ENCODE results near the gene PKIG. TPM values are rescaled to one million over a fixed set of nuclear protein-coding genes. Genes with fewer than 3 reads are reported as not detected.

PKIG gene
- total RNA-seq, 2 experiments from 2014 or later, result 2.1 to 2.2 TPM

GRCh38 chr20:44621939-44622338, 39.6 kb downstream of the PKIG start:
- ATAC-seq (no peak), DNase-seq (no peak)
- peaks cover 72% of the 10 kb centered on the region for H3K36me3 Mint-ChIP-seq (ENCODE audit: low read depth)
- no peaks in the 10 kb centered on the region for H3K27me3 Mint-ChIP-seq (ENCODE audit: low read depth)
- CTCF ChIA-PET, result no interaction called here
- H3K27ac Mint-ChIP-seq, result peak overlapping the region; percentile 32
- H3K4me3 Mint-ChIP-seq, result no peak overlapping the region
- POLR2A ChIA-PET, result no interaction called here
- H3K4me1 Mint-ChIP-seq (ENCODE audit: low read depth), result peaks cover 24% of the 10 kb centered on the region
- no peaks in the 10 kb centered on the region for H3K9me3 Mint-ChIP-seq (ENCODE audit: insufficient read depth)

- H3K27me3 Mint-ChIP-seq (ENCODE audit: low read depth), result no peaks in the 10 kb centered on the region
- H3K4me1 Mint-ChIP-seq (ENCODE audit: low read depth), result peaks cover 27% of the 10 kb centered on the region
- H3K4me3 Mint-ChIP-seq, result no peak overlapping the region
- POLR2A ChIA-PET, result no interaction called here
- CTCF ChIA-PET, result no interaction called here
- H3K36me3 Mint-ChIP-seq (ENCODE audit: low read depth), result peaks cover 77% of the 10 kb centered on the region
- H3K9me3 Mint-ChIP-seq (ENCODE audit: insufficient read depth), result no peaks in the 10 kb centered on the region
- no peak for DNase-seq
- ATAC-seq, result no peak
- no peak overlapping the region for H3K27ac Mint-ChIP-seq
These were observed 40.3 kb downstream of the PKIG start for GRCh38 chr20:44622501-44623270.

DNA sequence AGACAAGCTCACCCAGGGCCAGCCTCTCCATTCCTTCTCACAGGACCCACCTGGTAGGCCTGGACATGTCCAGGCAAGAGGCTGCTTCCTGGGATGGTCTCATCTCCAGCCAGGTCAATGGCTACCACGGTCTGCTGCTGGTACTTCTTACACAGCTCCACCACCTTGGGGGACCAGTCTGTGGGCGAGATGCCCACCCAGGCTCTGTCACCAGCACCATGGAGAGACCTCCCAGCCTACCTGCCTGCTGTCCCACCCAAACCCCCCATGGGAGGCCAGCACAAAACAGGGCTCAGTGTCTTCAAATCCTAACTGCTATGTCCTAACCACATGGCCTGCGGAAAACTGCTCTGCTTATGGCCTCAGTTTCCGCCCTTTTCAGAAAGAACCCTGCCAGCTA, 41.8 kb downstream of the PKIG start:
- Mint-ChIP-seq H3K36me3 (ENCODE audit: low read depth) (peaks cover 80% of the 10 kb centered on the region), H3K4me1 (ENCODE audit: low read depth) (peaks cover 13% of the 10 kb centered on the region)

GRCh38 chr20:44624743-44625271, 42.4 kb downstream of the PKIG start:
- Mint-ChIP-seq H3K36me3 (ENCODE audit: low read depth) (peaks cover 74% of the 10 kb centered on the region), H3K4me3 (no peak overlapping the region), H3K9me3 (ENCODE audit: insufficient read depth) (no peaks in the 10 kb centered on the region), H3K27ac (no peak overlapping the region), H3K4me1 (ENCODE audit: low read depth) (peaks cover 7% of the 10 kb centered on the region), H3K27me3 (ENCODE audit: low read depth) (no peaks in the 10 kb centered on the region)
- POLR2A ChIA-PET, result no interaction called here
- no peak for DNase-seq
- CTCF ChIA-PET, result interaction anchor here (0.6 kb wide), 1 partner anchor 14 kb away, joined by 3 read pairs; no protein-coding TSS in a partner anchor
- no peak for ATAC-seq

More for the DNA sequence above, 41.8 kb downstream of the PKIG start:
- Mint-ChIP-seq H3K9me3 (ENCODE audit: insufficient read depth) (no peaks in the 10 kb centered on the region), H3K27ac (no peak overlapping the region), H3K4me3 (no peak overlapping the region), H3K27me3 (ENCODE audit: low read depth) (no peaks in the 10 kb centered on the region)
- DNase-seq (no peak), ATAC-seq (no peak)
- ChIA-PET POLR2A (no interaction called here), CTCF (interaction anchor here (0.6 kb wide), 1 partner anchor 14 kb away, joined by 3 read pairs; no protein-coding TSS in a partner anchor)

- Mint-ChIP-seq H3K4me1 (ENCODE audit: low read depth) (peaks cover 6% of the 10 kb centered on the region), H3K27ac (no peak overlapping the region), H3K9me3 (ENCODE audit: insufficient read depth) (no peaks in the 10 kb centered on the region), H3K27me3 (ENCODE audit: low read depth) (no peaks in the 10 kb centered on the region), H3K36me3 (ENCODE audit: low read depth) (peaks cover 70% of the 10 kb centered on the region), H3K4me3 (no peak overlapping the region)
- no peak for ATAC-seq
- no peak for DNase-seq
- POLR2A ChIA-PET, result no interaction called here
- CTCF ChIA-PET, result no interaction called here
These were observed 43.0 kb downstream of the PKIG start for GRCh38 chr20:44625361-44625760.

DNA sequence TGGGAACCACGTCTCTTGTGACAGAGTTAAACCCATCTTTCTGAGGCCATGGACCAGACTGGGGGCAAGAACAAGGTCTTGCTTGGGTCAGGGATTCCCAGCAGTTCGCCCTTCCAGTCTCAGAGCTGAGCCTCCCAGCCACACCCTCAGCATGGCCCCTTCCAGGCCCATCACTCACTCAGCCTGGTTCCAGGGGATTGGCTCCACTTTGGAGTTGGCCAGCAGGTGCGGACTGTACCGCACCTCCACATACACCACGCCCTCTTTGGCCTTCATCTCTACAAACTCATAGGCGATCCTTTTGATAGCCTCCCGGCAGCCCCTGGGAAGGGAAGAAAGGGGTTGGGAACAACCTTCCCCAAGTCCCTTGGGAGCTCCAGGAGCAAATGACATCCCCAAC, 43.9 kb downstream of the PKIG start:
- ChIA-PET CTCF (interaction anchor here (0.9 to 1.6 kb wide), 2 partner anchors 16 to 57 kb away, joined by 3 to 4 read pairs; no protein-coding TSS in a partner anchor), POLR2A (no interaction called here)
- no peaks in the 10 kb centered on the region for H3K27me3 Mint-ChIP-seq (ENCODE audit: low read depth)
- no peak overlapping the region for H3K4me3 Mint-ChIP-seq
- DNase-seq, result no peak
- H3K36me3 Mint-ChIP-seq (ENCODE audit: low read depth), result peaks cover 68% of the 10 kb centered on the region
- no peak for ATAC-seq
- H3K27ac Mint-ChIP-seq, result peak overlapping the region; percentile 58
- H3K4me1 Mint-ChIP-seq (ENCODE audit: low read depth), result peaks cover 6% of the 10 kb centered on the region
- H3K9me3 Mint-ChIP-seq (ENCODE audit: insufficient read depth), result no peaks in the 10 kb centered on the region

DNA sequence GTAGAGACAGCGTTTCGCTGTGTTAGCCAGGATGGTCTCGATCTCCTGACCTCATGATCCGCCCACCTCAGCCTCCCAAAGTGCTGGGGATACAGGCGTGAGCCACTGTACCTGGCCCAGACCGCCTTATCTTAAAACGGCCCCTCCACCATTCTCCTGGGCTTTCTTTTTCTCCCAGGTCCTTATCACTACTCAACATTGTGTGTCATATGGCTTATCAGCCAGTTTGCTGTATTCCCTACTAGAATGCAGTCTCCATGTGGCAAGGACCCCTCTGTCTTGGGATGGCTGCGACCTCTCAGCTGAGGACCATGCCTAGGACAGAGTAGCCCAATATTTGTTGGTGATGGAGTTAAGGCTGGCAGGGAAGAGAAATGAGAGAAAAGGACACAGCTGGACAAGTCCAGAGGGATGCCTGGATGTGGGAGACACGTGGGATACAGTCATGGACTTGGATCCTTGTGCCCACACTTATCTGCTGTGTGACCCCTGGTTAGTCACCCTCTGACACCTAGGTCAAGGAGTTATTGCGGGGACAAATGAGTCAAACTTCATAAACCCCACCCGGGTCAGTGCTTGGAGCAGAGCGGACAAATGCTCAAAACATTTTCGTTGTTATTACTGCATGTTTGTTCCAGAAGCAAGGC, 45.1 kb downstream of the PKIG start:
- no peaks in the 10 kb centered on the region for H3K27me3 Mint-ChIP-seq (ENCODE audit: low read depth)
- no peak overlapping the region for H3K27ac Mint-ChIP-seq
- ATAC-seq, result no peak
- peaks cover 65% of the 10 kb centered on the region for H3K36me3 Mint-ChIP-seq (ENCODE audit: low read depth)
- POLR2A ChIA-PET, result no interaction called here
- H3K9me3 Mint-ChIP-seq (ENCODE audit: insufficient read depth), result no peaks in the 10 kb centered on the region
- H3K4me1 Mint-ChIP-seq (ENCODE audit: low read depth), result peaks cover 6% of the 10 kb centered on the region
- CTCF ChIA-PET, result interaction anchor here (0.9 to 1.6 kb wide), 2 partner anchors 17 to 56 kb away, joined by 3 to 4 read pairs; no protein-coding TSS in a partner anchor
- no peak for DNase-seq
- no peak overlapping the region for H3K4me3 Mint-ChIP-seq

DNA sequence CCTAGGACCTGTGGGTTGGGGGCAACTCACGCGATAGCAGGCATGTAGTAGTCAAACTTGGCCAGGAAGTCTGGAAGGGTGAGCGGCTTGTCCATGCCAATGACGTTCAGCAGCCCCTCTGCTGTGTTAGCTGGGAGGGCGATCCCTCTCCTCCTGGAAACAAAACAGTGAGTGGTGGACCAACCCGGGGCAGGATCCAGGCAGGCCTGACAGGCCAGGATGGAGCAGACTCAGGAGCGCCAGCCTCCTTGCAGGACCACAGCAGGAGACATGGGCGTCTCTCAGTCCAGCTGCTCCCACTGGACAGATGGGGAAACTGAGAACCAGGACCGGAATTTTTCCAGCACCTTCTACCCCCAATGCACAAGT, 46.6 kb downstream of the PKIG start:
- H3K27ac Mint-ChIP-seq, result no peak overlapping the region
- ATAC-seq, result no peak
- H3K9me3 Mint-ChIP-seq (ENCODE audit: insufficient read depth), result no peaks in the 10 kb centered on the region
- H3K36me3 Mint-ChIP-seq (ENCODE audit: low read depth), result peaks cover 57% of the 10 kb centered on the region
- H3K27me3 Mint-ChIP-seq (ENCODE audit: low read depth), result no peaks in the 10 kb centered on the region
- H3K4me3 Mint-ChIP-seq, result no peak overlapping the region
- CTCF ChIA-PET, result interaction anchor here (1.8 kb wide), 1 partner anchor 54 kb away, joined by 3 read pairs; no protein-coding TSS in a partner anchor
- DNase-seq, result no peak
- POLR2A ChIA-PET, result no interaction called here
- peaks cover 6% of the 10 kb centered on the region for H3K4me1 Mint-ChIP-seq (ENCODE audit: low read depth)

DNA sequence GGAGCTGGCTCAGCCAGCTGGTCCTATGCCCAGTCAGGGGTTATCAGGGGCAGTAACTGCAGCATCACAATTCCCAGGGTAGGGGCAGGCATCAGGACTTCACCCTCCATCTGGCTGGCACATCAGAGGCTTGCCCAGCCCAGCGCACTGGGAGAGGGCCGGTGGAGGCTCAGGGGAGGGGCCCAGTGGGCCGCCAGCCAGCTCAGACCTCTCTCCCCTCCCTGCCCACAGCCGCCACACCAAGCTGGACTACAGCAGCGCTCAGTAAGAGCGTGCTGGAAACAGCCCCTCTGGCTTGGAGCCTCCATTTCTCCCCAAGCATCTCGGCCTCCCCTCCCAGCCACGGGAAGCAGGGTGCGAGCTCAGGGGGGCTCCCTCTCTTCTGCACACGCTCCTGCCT, 47.2 kb downstream of the PKIG start:
- Mint-ChIP-seq H3K36me3 (ENCODE audit: low read depth) (peaks cover 53% of the 10 kb centered on the region), H3K9me3 (ENCODE audit: insufficient read depth) (no peaks in the 10 kb centered on the region), H3K27ac (no peak overlapping the region), H3K4me1 (ENCODE audit: low read depth) (peaks cover 6% of the 10 kb centered on the region), H3K4me3 (no peak overlapping the region), H3K27me3 (ENCODE audit: low read depth) (no peaks in the 10 kb centered on the region)
- DNase-seq (no peak), ATAC-seq (no peak)
- CTCF ChIA-PET, result interaction anchor here (1.8 kb wide), 1 partner anchor 53 kb away, joined by 3 read pairs; no protein-coding TSS in a partner anchor
- POLR2A ChIA-PET, result no interaction called here

- DNase-seq (no peak), ATAC-seq (no peak)
- H3K9me3 Mint-ChIP-seq (ENCODE audit: insufficient read depth), result no peaks in the 10 kb centered on the region
- ChIA-PET CTCF (interaction anchor here (0.7 to 1.8 kb wide), 2 partner anchors 12 to 53 kb away, joined by 3 read pairs; no protein-coding TSS in a partner anchor), POLR2A (no interaction called here)
- peaks cover 49% of the 10 kb centered on the region for H3K36me3 Mint-ChIP-seq (ENCODE audit: low read depth)
- peaks cover 6% of the 10 kb centered on the region for H3K4me1 Mint-ChIP-seq (ENCODE audit: low read depth)
- no peak overlapping the region for H3K27ac Mint-ChIP-seq
- no peak overlapping the region for H3K4me3 Mint-ChIP-seq
- H3K27me3 Mint-ChIP-seq (ENCODE audit: low read depth), result no peaks in the 10 kb centered on the region
These were observed 47.9 kb downstream of the PKIG start for GRCh38 chr20:44630297-44630696.

DNA sequence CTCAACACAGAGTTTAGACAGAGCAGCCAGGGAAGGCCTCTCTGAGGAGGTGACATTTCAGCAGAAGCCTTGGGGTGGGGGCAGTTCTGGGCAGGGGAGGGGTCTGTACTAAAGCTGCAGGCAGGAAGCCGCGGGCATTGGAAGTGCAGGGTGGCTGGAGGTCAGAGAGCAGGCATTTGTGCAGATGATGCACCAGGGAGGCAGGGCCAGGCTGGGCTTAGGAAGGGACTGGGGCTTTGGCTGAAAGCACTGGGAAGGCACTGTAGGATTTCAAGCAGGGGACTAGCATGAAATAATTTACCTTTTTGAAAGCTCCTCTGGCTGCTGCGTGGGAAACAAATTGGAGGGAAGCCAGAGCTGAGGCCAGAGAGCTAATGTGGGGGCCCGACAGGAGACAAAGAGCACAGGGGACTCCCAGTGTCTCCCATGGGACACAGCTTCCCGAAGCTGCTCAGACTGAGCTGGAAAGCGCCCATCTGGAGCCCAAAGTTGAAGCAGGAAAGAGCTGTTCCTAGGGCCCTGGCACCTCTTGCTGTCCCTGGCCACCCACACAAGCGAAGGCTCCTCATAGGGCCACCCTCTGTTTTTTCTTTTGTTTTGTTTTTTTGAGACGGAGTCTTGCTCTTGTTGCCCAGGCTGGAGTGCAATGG, 49.8 kb downstream of the PKIG start:
- Mint-ChIP-seq H3K4me1 (ENCODE audit: low read depth) (peaks cover 2% of the 10 kb centered on the region), H3K27me3 (ENCODE audit: low read depth) (no peaks in the 10 kb centered on the region), H3K36me3 (ENCODE audit: low read depth) (peaks cover 55% of the 10 kb centered on the region), H3K9me3 (ENCODE audit: insufficient read depth) (no peaks in the 10 kb centered on the region), H3K4me3 (no peak overlapping the region), H3K27ac (peak overlapping the region; percentile 1)
- DNase-seq (no peak), ATAC-seq (no peak)
- CTCF ChIA-PET, result no interaction called here
- POLR2A ChIA-PET, result no interaction called here
